ENCODE data around the gene PDE11A.

PDE11A gene

DNA sequence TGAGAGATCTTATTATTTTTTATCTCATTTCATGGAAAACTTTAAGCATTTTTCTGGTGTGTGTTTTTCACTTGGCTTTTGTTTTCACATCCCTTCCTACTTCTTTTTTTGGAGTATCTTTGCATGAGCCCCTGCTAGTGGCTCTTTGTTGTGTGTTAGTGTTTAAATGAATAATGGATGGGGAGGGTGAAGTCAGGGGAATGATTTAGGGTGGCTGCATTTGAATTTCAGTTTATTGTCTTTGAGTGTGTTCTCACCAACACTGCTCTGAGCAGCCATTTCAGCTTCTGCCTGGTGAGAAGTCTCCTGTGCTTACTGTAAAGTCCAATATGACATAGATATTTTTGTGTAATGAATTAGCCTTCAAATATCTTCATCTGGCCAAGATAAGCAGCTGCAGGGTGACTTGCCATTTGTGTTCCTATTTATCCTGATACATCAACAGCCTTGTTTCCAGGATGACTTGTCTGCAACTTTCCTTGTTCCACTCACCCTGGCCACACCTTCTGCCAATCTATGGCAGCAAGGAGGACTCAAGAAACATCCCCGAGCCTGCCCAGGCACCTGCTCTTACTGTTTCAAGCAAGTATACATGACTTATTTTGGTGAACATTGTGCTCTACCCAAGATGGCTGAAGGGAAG is 182.6 kb downstream of the PDE11A start:
- H3K4me2 ChIP-seq (ENCODE audit: low read length), result no peak overlapping the region
- no peaks in the 10 kb centered on the region for H3K36me3 ChIP-seq (ENCODE audit: insufficient read depth, low read length)
- H3K4me1 ChIP-seq (ENCODE audit: control insufficient read depth, insufficient read depth, low read length), result no peaks in the 10 kb centered on the region
- no peaks in the 10 kb centered on the region for H3K27me3 ChIP-seq (ENCODE audit: control insufficient read depth, insufficient read depth, low read length)
- H3K9me3 ChIP-seq (replicated peaks; ENCODE audit: low read length), result no peaks in the 10 kb centered on the region
- no peak overlapping the region for H3K9ac ChIP-seq (ENCODE audit: low read depth, low read length)
- H3K4me3 ChIP-seq (ENCODE audit: low read length), result no peak overlapping the region

GRCh38 chr2:177888581-177888980 is 184.0 kb downstream of the PDE11A start:
- Histone ChIP-seq H3K4me2 (ENCODE audit: low read length) (no peak overlapping the region), H3K36me3 (ENCODE audit: insufficient read depth, low read length) (no peaks in the 10 kb centered on the region), H3K9ac (ENCODE audit: low read depth, low read length) (no peak overlapping the region), H3K4me1 (ENCODE audit: control insufficient read depth, insufficient read depth, low read length) (no peaks in the 10 kb centered on the region), H3K4me3 (ENCODE audit: low read length) (no peak overlapping the region), H3K27me3 (ENCODE audit: control insufficient read depth, insufficient read depth, low read length) (no peaks in the 10 kb centered on the region), H3K9me3 (replicated peaks; ENCODE audit: low read length) (no peaks in the 10 kb centered on the region)

DNA sequence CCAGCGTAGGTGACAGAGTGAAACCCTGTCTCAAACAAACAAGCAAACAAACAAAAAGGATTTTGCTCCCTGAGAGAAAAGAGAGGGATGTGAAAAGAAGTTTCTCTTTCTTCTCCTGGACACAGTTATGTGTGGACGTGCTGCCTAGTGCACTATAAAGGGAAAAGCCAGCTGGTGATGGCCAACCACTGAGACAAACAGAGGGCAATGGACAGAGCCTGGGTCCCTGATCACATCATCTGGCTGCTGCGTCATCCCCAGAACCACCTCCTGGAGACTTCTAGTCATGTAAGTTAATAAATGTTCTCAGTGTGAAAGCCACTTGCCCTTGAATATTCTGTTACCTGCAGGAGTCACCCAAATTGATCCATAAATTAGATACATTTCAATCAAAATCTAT is 184.9 kb downstream of the PDE11A start:
- Histone ChIP-seq H3K9me3 (replicated peaks; ENCODE audit: low read length) (no peaks in the 10 kb centered on the region), H3K4me2 (ENCODE audit: low read length) (no peak overlapping the region), H3K4me1 (ENCODE audit: control insufficient read depth, insufficient read depth, low read length) (no peaks in the 10 kb centered on the region), H3K36me3 (ENCODE audit: insufficient read depth, low read length) (no peaks in the 10 kb centered on the region), H3K4me3 (ENCODE audit: low read length) (no peak overlapping the region), H3K9ac (ENCODE audit: low read depth, low read length) (no peak overlapping the region), H3K27me3 (ENCODE audit: control insufficient read depth, insufficient read depth, low read length) (no peaks in the 10 kb centered on the region)

GRCh38 chr2:177886824-177887223 is 185.8 kb downstream of the PDE11A start:
- no peak overlapping the region for H3K9ac ChIP-seq (ENCODE audit: low read depth, low read length)
- H3K9me3 ChIP-seq (replicated peaks; ENCODE audit: low read length), result no peaks in the 10 kb centered on the region

DNA sequence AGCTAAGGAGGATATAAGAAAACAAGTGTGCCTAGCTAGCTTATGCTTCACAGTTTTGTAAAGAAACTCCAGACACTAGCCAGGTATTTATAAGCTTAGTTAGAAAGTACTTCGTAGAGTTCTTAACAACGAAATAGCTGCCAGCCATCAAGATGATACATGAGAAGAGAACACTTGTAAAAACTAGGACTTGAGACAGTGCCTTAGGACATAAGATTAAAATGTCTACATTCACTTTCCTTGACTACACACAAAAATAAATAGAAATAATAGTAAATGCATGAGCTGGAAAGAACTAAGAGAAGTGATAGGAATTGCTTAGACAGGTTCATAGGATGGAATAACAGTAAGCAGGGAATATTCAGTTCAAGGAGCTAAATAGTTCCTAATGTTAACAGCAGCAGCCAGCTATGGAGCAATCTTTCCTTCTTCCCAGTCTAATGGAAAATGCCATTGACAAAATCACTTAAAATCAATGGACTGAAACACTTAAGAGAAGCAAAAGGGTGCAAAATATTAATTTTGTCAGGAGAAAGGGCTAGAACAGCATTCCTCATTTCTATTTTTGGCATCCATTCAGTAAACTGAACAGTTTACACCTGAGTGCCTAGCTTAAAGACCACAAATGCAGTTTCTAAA is 186.6 kb downstream of the PDE11A start:
- H3K27me3 ChIP-seq (ENCODE audit: control insufficient read depth, insufficient read depth, low read length), result no peaks in the 10 kb centered on the region
- no peak overlapping the region for H3K4me3 ChIP-seq (ENCODE audit: low read length)
- H3K36me3 ChIP-seq (ENCODE audit: insufficient read depth, low read length), result no peaks in the 10 kb centered on the region
- H3K9ac ChIP-seq (ENCODE audit: low read depth, low read length), result no peak overlapping the region
- H3K4me2 ChIP-seq (ENCODE audit: low read length), result no peak overlapping the region
- H3K4me1 ChIP-seq (ENCODE audit: control insufficient read depth, insufficient read depth, low read length), result no peaks in the 10 kb centered on the region
- no peaks in the 10 kb centered on the region for H3K9me3 ChIP-seq (replicated peaks; ENCODE audit: low read length)

More at GRCh38 chr2:177886824-177887223, 185.8 kb downstream of the PDE11A start:
- H3K36me3 ChIP-seq (ENCODE audit: insufficient read depth, low read length), result no peaks in the 10 kb centered on the region
- H3K4me1 ChIP-seq (ENCODE audit: control insufficient read depth, insufficient read depth, low read length), result no peaks in the 10 kb centered on the region
- H3K4me3 ChIP-seq (ENCODE audit: low read length), result no peak overlapping the region
- H3K4me2 ChIP-seq (ENCODE audit: low read length), result no peak overlapping the region
- no peaks in the 10 kb centered on the region for H3K27me3 ChIP-seq (ENCODE audit: control insufficient read depth, insufficient read depth, low read length)

- H3K9ac ChIP-seq (ENCODE audit: low read depth, low read length), result no peak overlapping the region
- no peaks in the 10 kb centered on the region for H3K27me3 ChIP-seq (ENCODE audit: control insufficient read depth, insufficient read depth, low read length)
- H3K4me1 ChIP-seq (ENCODE audit: control insufficient read depth, insufficient read depth, low read length), result no peaks in the 10 kb centered on the region
- H3K36me3 ChIP-seq (ENCODE audit: insufficient read depth, low read length), result no peaks in the 10 kb centered on the region
- no peak overlapping the region for H3K4me3 ChIP-seq (ENCODE audit: low read length)
- H3K4me2 ChIP-seq (ENCODE audit: low read length), result no peak overlapping the region
- no peaks in the 10 kb centered on the region for H3K9me3 ChIP-seq (replicated peaks; ENCODE audit: low read length)
Measured at GRCh38 chr2:177883177-177883576, 189.4 kb downstream of the PDE11A start.

DNA sequence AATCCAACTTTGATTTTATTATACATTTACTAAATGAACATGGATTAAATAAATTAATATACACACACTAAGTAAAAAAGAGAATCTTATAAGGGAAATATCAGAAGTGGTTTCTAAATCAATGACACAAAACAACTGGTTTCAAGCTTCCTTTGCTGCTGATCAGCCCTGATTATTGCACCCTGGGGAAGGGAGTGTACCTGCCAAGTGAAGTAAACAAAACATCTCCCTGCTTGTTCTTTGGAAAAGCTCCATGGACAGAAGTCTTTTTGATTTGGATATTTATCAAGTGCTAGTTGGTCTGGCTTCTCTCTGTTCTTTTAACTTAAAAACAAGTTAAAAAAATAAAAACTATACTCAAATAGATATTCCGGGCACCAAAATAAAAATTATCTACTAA is 190.1 kb downstream of the PDE11A start:
- Histone ChIP-seq H3K36me3 (ENCODE audit: insufficient read depth, low read length) (no peaks in the 10 kb centered on the region), H3K4me1 (ENCODE audit: control insufficient read depth, insufficient read depth, low read length) (no peaks in the 10 kb centered on the region), H3K4me3 (ENCODE audit: low read length) (no peak overlapping the region), H3K4me2 (ENCODE audit: low read length) (no peak overlapping the region), H3K9ac (ENCODE audit: low read depth, low read length) (no peak overlapping the region), H3K27me3 (ENCODE audit: control insufficient read depth, insufficient read depth, low read length) (no peaks in the 10 kb centered on the region), H3K9me3 (replicated peaks; ENCODE audit: low read length) (no peaks in the 10 kb centered on the region)

- H3K27me3 ChIP-seq (ENCODE audit: control insufficient read depth, insufficient read depth, low read length), result no peaks in the 10 kb centered on the region
- H3K4me1 ChIP-seq (ENCODE audit: control insufficient read depth, insufficient read depth, low read length), result no peaks in the 10 kb centered on the region
- H3K4me2 ChIP-seq (ENCODE audit: low read length), result no peak overlapping the region
- no peak overlapping the region for H3K9ac ChIP-seq (ENCODE audit: low read depth, low read length)
- H3K9me3 ChIP-seq (replicated peaks; ENCODE audit: low read length), result no peaks in the 10 kb centered on the region
- H3K36me3 ChIP-seq (ENCODE audit: insufficient read depth, low read length), result no peaks in the 10 kb centered on the region
- H3K4me3 ChIP-seq (ENCODE audit: low read length), result no peak overlapping the region
Measured at GRCh38 chr2:177881921-177882320, 190.7 kb downstream of the PDE11A start.

GRCh38 chr2:177881008-177881747 is 191.4 kb downstream of the PDE11A start:
- no peak overlapping the region for H3K9ac ChIP-seq (ENCODE audit: low read depth, low read length)
- H3K27me3 ChIP-seq (ENCODE audit: control insufficient read depth, insufficient read depth, low read length), result no peaks in the 10 kb centered on the region
- no peaks in the 10 kb centered on the region for H3K9me3 ChIP-seq (replicated peaks; ENCODE audit: low read length)
- no peaks in the 10 kb centered on the region for H3K36me3 ChIP-seq (ENCODE audit: insufficient read depth, low read length)
- H3K4me3 ChIP-seq (ENCODE audit: low read length), result no peak overlapping the region
- H3K4me1 ChIP-seq (ENCODE audit: control insufficient read depth, insufficient read depth, low read length), result no peaks in the 10 kb centered on the region
- no peak overlapping the region for H3K4me2 ChIP-seq (ENCODE audit: low read length)

GRCh38 chr2:177880285-177880684 is 192.3 kb downstream of the PDE11A start:
- Histone ChIP-seq H3K4me2 (ENCODE audit: low read length) (no peak overlapping the region), H3K9me3 (replicated peaks; ENCODE audit: low read length) (no peaks in the 10 kb centered on the region), H3K27me3 (ENCODE audit: control insufficient read depth, insufficient read depth, low read length) (no peaks in the 10 kb centered on the region), H3K4me3 (ENCODE audit: low read length) (no peak overlapping the region), H3K9ac (ENCODE audit: low read depth, low read length) (no peak overlapping the region), H3K4me1 (ENCODE audit: control insufficient read depth, insufficient read depth, low read length) (no peaks in the 10 kb centered on the region), H3K36me3 (ENCODE audit: insufficient read depth, low read length) (no peaks in the 10 kb centered on the region)

GRCh38 chr2:177876950-177877349 is 195.6 kb downstream of the PDE11A start:
- Histone ChIP-seq H3K9ac (ENCODE audit: low read depth, low read length) (no peak overlapping the region), H3K4me3 (ENCODE audit: low read length) (no peak overlapping the region), H3K36me3 (ENCODE audit: insufficient read depth, low read length) (no peaks in the 10 kb centered on the region), H3K9me3 (replicated peaks; ENCODE audit: low read length) (no peaks in the 10 kb centered on the region), H3K4me1 (ENCODE audit: control insufficient read depth, insufficient read depth, low read length) (no peaks in the 10 kb centered on the region), H3K4me2 (ENCODE audit: low read length) (no peak overlapping the region), H3K27me3 (ENCODE audit: control insufficient read depth, insufficient read depth, low read length) (no peaks in the 10 kb centered on the region)

All from skeletal muscle satellite cell (primary cell).